ENCODE results near the gene SSBP3. TPM values are rescaled to one million over a fixed set of nuclear protein-coding genes. Genes with fewer than 3 reads are reported as not detected.

The SSBP3 gene
- total RNA-seq, 1 donor from 2014 or later = 7.8 TPM

DNA sequence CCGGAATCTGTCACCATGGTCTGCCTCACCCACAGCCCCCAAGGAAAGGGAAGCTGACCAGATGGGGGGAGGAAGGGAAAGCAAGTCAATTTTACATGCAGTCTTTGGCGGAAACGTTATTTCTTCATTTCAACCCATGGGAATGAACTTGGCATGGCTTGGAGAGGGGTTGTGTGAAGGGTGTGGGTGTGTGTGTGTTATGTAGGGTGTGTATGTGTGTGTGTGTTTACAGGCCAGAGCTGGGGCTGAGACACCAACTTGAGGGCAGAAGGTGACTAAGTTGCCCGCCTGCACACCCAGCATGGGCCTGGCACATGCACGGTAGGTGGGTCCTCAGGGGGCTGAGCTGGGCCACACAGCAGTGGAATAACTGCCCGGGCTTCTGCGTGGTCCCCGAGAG lies 141.1 kb downstream of the SSBP3 start:
- TF ChIP-seq CTCF (conservative IDR thresholded peaks at IDR 0.05; ENCODE audit: low read depth, low read length) = no peak
- no peak for DNase-seq (ENCODE audit: low read depth)

GRCh38 chr1:54263601-54264226 lies 142.5 kb downstream of the SSBP3 start:
- no peak for DNase-seq (ENCODE audit: low read depth)
- TF ChIP-seq CTCF (conservative IDR thresholded peaks at IDR 0.05; ENCODE audit: low read depth, low read length) = no peak
- no peak overlapping the region for H3K4me3 ChIP-seq (ENCODE audit: low read depth, low read length)

More for the DNA sequence above, 141.1 kb downstream of the SSBP3 start:
- no peak overlapping the region for H3K4me3 ChIP-seq (ENCODE audit: low read depth, low read length)

GRCh38 chr1:54262244-54262643 lies 143.9 kb downstream of the SSBP3 start:
- TF ChIP-seq CTCF (conservative IDR thresholded peaks at IDR 0.05; ENCODE audit: low read depth, low read length) = no peak
- H3K4me3 ChIP-seq (ENCODE audit: low read depth, low read length) = no peak overlapping the region

DNA sequence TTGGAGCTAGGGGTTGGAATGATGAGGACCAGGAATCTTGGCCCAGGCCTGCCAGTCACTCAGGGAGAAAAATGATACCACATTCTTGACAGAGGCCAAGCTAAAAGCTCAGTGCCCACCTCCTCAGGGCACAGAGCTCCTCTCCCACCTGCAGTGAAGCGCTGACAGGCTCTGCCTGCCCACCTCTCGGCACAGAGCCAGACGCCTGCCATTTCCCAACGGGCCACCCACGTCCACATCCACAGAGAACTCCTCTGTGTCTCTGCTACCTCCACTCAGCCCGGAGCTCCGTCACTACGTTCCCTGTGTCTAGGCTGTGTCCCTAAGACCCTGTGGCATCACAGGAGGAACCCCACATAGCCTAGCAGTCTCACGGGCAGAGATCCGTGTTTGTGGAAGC lies 145.4 kb downstream of the SSBP3 start:
- TF ChIP-seq CTCF (conservative IDR thresholded peaks at IDR 0.05; ENCODE audit: low read depth, low read length) = no peak
- DNase-seq (ENCODE audit: low read depth) = no peak
- H3K4me3 ChIP-seq (ENCODE audit: low read depth, low read length) = no peak overlapping the region

More at GRCh38 chr1:54262244-54262643, 143.9 kb downstream of the SSBP3 start:
- DNase-seq (ENCODE audit: low read depth) = no peak

DNA sequence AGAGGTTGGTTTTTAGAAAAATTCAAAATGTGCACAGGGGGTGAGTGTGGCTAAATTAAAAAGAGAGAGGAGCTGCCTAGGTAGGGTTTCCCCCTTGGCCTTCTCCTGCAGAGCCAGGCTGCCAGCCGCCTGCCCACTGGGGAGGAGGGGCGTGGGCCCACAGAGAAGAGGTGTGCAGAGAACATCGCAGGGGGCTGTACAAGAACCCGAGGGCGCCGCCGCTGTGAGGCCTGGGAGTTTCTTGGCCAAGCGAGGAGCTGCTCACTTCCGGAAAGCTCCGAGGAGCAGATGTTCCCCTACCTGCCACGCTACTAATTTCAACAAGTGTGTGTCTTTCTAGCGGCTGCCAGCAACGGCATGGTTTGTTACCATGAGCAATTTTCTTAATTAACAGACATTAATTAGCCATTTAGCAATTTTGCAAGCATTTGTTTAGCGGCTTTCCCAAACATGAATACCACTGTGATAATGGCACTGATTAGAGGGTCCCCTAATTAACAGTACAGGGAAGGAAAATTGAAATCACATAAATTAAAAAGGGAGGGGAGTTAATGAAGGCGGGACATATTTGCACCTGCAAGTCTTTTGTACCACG lies 146.6 kb downstream of the SSBP3 start:
- TF ChIP-seq CTCF (conservative IDR thresholded peaks at IDR 0.05; ENCODE audit: low read depth, low read length) = no peak
- H3K4me3 ChIP-seq (ENCODE audit: low read depth, low read length) = no peak overlapping the region
- DNase-seq (ENCODE audit: low read depth) = no peak

DNA sequence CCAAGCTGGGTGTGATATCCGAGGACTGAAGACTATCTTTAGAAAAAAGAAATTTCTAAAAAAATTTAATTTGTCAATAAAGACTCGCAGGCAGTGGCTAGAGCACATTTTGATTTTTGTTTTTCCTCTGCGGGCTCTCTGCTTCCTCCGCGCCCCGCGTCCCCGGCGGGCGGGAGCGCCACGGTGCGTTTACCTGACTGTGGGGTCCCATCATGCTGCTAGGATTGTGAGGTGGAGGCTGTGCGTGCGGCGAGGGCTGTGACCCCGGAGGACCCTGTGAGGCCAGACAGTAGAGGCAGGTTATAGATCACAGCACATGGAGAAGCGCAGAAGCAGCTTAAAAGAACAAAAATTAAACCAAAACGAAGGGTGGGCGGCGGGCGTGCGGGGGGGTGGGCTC lies 148.3 kb downstream of the SSBP3 start:
- DNase-seq (ENCODE audit: low read depth) = no peak
- H3K4me3 ChIP-seq (ENCODE audit: low read depth, low read length) = no peak overlapping the region
- TF ChIP-seq CTCF (conservative IDR thresholded peaks at IDR 0.05; ENCODE audit: low read depth, low read length) = no peak

GRCh38 chr1:54257346-54257620 lies 148.9 kb downstream of the SSBP3 start:
- DNase-seq (ENCODE audit: low read depth) = no peak
- no peak for TF ChIP-seq CTCF (conservative IDR thresholded peaks at IDR 0.05; ENCODE audit: low read depth, low read length)
- H3K4me3 ChIP-seq (ENCODE audit: low read depth, low read length) = no peak overlapping the region

All from epithelial cell of proximal tubule (primary cell).